Occipital lobe (tissue), 2 donors: ENCODE results near the gene SLC35G1. TPM values are rescaled to one million over a fixed set of nuclear protein-coding genes. Genes with fewer than 3 reads are reported as not detected.

Experiments
- DNase-seq: peaks from one replicate; lab custom pipeline; 2025; lab: John Stamatoyannopoulos, UW
- total RNA-seq: library from RNA; depleted of rRNA; stranded (reverse); fragments of >200 nt; gene quantifications from one replicate; pipeline ENCODE4 v1.2.3, GENCODE V29; 2014

The SLC35G1 gene
- total RNA-seq, 1 donor from 2014 or later, result 5.9 TPM

GRCh38 chr10:93947524-93947923 lies 53.7 kb downstream of the SLC35G1 start:
- no peak for DNase-seq

GRCh38 chr10:93951905-93952304 lies 58.1 kb downstream of the SLC35G1 start:
- no peak for DNase-seq

Other genes with a start within 250 kb of the SLC35G1 start
- gene FRA10AC1, start 191.4 kb upstream of the SLC35G1 start, total RNA-seq, result 36.3 TPM
- 66.1 TPM for gene LGI1, start 136.0 kb upstream of the SLC35G1 start, total RNA-seq
- 10.1 TPM for gene PLCE1, start 100.0 kb downstream of the SLC35G1 start, total RNA-seq